ENCODE results near the gene CALN1.
"Not testable (repeated sequence)": the region's sequence is repeated elsewhere in the genome, so short reads cannot be mapped to it uniquely, and the experiment has no call there.

The CALN1 gene

DNA sequence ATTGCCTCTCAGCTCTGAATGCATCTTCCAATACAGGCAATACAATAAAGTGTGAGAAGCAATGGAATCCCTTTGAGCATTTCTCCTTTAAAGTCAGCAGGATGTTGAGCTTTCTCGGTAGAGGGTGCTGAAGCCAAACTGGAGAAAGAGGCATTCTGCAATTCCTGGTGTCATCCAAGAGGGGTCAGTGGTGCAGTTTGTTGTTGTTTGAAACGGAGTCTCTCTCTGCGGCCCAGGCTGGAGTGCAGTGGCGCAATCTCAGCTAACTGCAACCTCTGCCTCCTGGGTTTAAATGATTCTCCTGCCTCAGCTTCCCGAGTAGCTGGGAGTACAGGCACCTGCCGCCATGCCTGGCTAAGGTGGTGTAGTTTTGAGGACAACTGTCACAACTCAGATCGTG is 486.5 kb downstream of the CALN1 start:
- Histone ChIP-seq H3K4me3 (ENCODE audit: low read depth, low read length, poor library complexity, severe bottlenecking) (no peak overlapping the region), H3K27me3 (ENCODE audit: insufficient read depth, low read length) (no peaks in the 10 kb centered on the region), H3K79me2 (ENCODE audit: insufficient read depth, low read length) (no peaks in the 10 kb centered on the region), H3K4me2 (ENCODE audit: low read length) (no peak overlapping the region), H3K9ac (ENCODE audit: low read length) (no peak overlapping the region), H3K27ac (ENCODE audit: low read depth, low read length, poor library complexity, severe bottlenecking) (no peak overlapping the region), H3K9me2 (ENCODE audit: low read depth, low read length) (no peaks in the 10 kb centered on the region), H3F3A (ENCODE audit: insufficient read depth, low read length) (no peaks in the 10 kb centered on the region), H3K4me1 (ENCODE audit: insufficient read depth, low read length, severe bottlenecking) (no peaks in the 10 kb centered on the region), H4K20me1 (ENCODE audit: insufficient read depth, low read length) (no peaks in the 10 kb centered on the region), H3K9me3 (ENCODE audit: low read length) (no peaks in the 10 kb centered on the region), H3K36me3 (ENCODE audit: insufficient read depth, low read length) (no peaks in the 10 kb centered on the region), H2AFZ (ENCODE audit: low read length) (no peak overlapping the region)
- TF ChIP-seq, protein P1, sequence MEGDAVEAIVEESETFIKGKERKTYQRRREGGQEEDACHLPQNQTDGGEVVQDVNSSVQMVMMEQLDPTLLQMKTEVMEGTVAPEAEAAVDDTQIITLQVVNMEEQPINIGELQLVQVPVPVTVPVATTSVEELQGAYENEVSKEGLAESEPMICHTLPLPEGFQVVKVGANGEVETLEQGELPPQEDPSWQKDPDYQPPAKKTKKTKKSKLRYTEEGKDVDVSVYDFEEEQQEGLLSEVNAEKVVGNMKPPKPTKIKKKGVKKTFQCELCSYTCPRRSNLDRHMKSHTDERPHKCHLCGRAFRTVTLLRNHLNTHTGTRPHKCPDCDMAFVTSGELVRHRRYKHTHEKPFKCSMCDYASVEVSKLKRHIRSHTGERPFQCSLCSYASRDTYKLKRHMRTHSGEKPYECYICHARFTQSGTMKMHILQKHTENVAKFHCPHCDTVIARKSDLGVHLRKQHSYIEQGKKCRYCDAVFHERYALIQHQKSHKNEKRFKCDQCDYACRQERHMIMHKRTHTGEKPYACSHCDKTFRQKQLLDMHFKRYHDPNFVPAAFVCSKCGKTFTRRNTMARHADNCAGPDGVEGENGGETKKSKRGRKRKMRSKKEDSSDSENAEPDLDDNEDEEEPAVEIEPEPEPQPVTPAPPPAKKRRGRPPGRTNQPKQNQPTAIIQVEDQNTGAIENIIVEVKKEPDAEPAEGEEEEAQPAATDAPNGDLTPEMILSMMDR (IDR thresholded peaks at IDR 0.05; ENCODE audit: low read length) = peak; percentile 39; the same call in 1 of the 2 replicates
- no peak for TF ChIP-seq EZH2 (IDR thresholded peaks at IDR 0.05; ENCODE audit: borderline replicate concordance, low read length)

DNA sequence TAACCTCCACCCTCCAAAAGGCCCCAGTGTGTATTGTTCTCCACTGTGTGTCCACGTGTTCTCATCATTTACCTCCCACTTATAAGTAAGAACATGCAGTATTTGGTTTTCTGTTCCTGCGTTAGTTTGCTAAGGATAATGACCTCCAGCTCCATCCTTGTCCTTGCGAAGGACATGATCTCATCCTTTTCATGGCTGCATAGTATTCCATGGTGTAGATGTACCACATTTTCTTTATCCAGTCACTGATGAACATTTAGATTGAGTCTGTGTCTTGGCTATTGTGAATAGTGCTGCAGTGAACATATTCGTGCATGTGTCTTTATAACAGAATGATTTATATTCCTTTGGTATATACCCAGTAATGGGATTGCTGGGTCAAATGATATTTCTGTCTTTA is 497.9 kb downstream of the CALN1 start:
- H3K4me1 ChIP-seq (ENCODE audit: insufficient read depth, low read length, severe bottlenecking); H3K36me3 ChIP-seq (ENCODE audit: insufficient read depth, low read length); H3K79me2 ChIP-seq (ENCODE audit: insufficient read depth, low read length); H2AFZ ChIP-seq (ENCODE audit: low read length); H3K4me3 ChIP-seq (ENCODE audit: low read depth, low read length, poor library complexity, severe bottlenecking); H3K4me2 ChIP-seq (ENCODE audit: low read length); H4K20me1 ChIP-seq (ENCODE audit: insufficient read depth, low read length); H3K27me3 ChIP-seq (ENCODE audit: insufficient read depth, low read length); H3F3A ChIP-seq (ENCODE audit: insufficient read depth, low read length); H3K27ac ChIP-seq (ENCODE audit: low read depth, low read length, poor library complexity, severe bottlenecking); H3K9ac ChIP-seq (ENCODE audit: low read length); H3K9me3 ChIP-seq (ENCODE audit: low read length); H3K9me2 ChIP-seq (ENCODE audit: low read depth, low read length): not testable (repeated sequence)

DNA sequence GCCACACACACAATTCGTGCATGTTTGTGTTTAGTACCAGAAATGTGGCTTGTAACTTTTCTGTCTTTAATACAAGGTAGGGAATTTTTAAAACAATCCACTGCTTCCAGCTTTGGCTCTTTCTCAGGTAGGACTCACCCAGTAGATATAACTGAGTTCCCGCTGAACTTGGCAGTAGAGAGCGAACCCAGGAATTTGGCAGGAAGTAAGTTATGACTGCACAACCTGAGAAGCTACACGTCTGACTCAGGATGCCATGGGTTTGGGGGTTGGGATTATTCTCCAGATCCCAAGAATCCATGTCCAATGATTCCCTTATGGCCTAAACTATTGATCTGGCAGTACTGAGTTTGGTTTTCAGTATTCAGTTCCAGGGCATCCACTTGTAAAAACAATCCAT is 499.7 kb downstream of the CALN1 start:
- Histone ChIP-seq H3K36me3 (ENCODE audit: insufficient read depth, low read length) (no peaks in the 10 kb centered on the region), H3K9ac (ENCODE audit: low read length) (no peak overlapping the region), H3K4me2 (ENCODE audit: low read length) (no peak overlapping the region), H3K79me2 (ENCODE audit: insufficient read depth, low read length) (no peaks in the 10 kb centered on the region), H3K9me3 (ENCODE audit: low read length) (no peaks in the 10 kb centered on the region), H3K27ac (ENCODE audit: low read depth, low read length, poor library complexity, severe bottlenecking) (no peak overlapping the region), H3K4me1 (ENCODE audit: insufficient read depth, low read length, severe bottlenecking) (no peaks in the 10 kb centered on the region), H2AFZ (ENCODE audit: low read length) (no peak overlapping the region), H3F3A (ENCODE audit: insufficient read depth, low read length) (no peaks in the 10 kb centered on the region), H4K20me1 (ENCODE audit: insufficient read depth, low read length) (no peaks in the 10 kb centered on the region), H3K9me2 (ENCODE audit: low read depth, low read length) (no peaks in the 10 kb centered on the region), H3K4me3 (ENCODE audit: low read depth, low read length, poor library complexity, severe bottlenecking) (no peak overlapping the region), H3K27me3 (ENCODE audit: insufficient read depth, low read length) (no peaks in the 10 kb centered on the region; the same call in 1 of the 2 replicates)
- TF ChIP-seq, protein P1 (IDR thresholded peaks at IDR 0.05; ENCODE audit: low read length) = no peak
- no peak for TF ChIP-seq EZH2 (IDR thresholded peaks at IDR 0.05; ENCODE audit: borderline replicate concordance, low read length)

DNA sequence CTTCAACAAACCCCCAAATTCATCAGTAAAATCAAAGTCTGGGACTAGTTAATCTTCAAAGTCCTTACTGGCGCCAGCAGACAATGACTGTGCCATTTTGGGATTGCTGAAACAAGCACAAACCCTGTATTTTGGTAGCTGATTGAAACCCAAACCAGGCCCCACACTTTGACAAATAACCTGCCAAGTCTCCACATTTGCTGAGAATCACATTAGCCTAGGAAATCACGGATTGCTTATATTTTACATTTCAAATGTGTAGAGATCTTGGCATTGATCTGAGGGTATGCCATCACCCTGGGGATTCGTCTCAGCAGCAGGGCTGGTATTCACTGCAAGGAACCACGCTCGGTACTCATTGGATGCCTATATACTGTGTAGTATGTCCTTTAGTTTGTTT is 501.1 kb downstream of the CALN1 start:
- H3K27ac ChIP-seq (ENCODE audit: low read depth, low read length, poor library complexity, severe bottlenecking) = no peak overlapping the region
- H3K27me3 ChIP-seq (ENCODE audit: insufficient read depth, low read length) = no peaks in the 10 kb centered on the region; the same call in 1 of the 2 replicates
- H4K20me1 ChIP-seq (ENCODE audit: insufficient read depth, low read length) = no peaks in the 10 kb centered on the region
- H3K36me3 ChIP-seq (ENCODE audit: insufficient read depth, low read length) = no peaks in the 10 kb centered on the region
- no peak overlapping the region for H3K4me2 ChIP-seq (ENCODE audit: low read length)
- H3K79me2 ChIP-seq (ENCODE audit: insufficient read depth, low read length) = no peaks in the 10 kb centered on the region
- H2AFZ ChIP-seq (ENCODE audit: low read length) = no peak overlapping the region
- H3F3A ChIP-seq (ENCODE audit: insufficient read depth, low read length) = no peaks in the 10 kb centered on the region
- no peak overlapping the region for H3K9ac ChIP-seq (ENCODE audit: low read length)
- no peaks in the 10 kb centered on the region for H3K9me2 ChIP-seq (ENCODE audit: low read depth, low read length)
- H3K4me3 ChIP-seq (ENCODE audit: low read depth, low read length, poor library complexity, severe bottlenecking) = no peak overlapping the region
- TF ChIP-seq, protein P1 (IDR thresholded peaks at IDR 0.05; ENCODE audit: low read length) = no peak
- TF ChIP-seq EZH2 (IDR thresholded peaks at IDR 0.05; ENCODE audit: borderline replicate concordance, low read length) = no peak
- H3K9me3 ChIP-seq (ENCODE audit: low read length) = no peaks in the 10 kb centered on the region
- H3K4me1 ChIP-seq (ENCODE audit: insufficient read depth, low read length, severe bottlenecking) = no peaks in the 10 kb centered on the region
